SH-SY5Y (cell line): ENCODE data around the gene FSTL5.

Experiments
- GATA2 ChIP-seq: IDR thresholded peaks from 2 replicates; pipeline ENCODE4 v1.6.1; 2011; ENCODE audit warnings: mild to moderate bottlenecking, low read depth, low read length
- GATA3 ChIP-seq: IDR thresholded peaks from 2 replicates; pipeline ENCODE4 v1.6.1; 2011; ENCODE audit warnings: low read depth, mild to moderate bottlenecking, low read length, moderate library complexity

GRCh38 chr4:161714022-161714751, 449.6 kb downstream of the FSTL5 start:
- TF ChIP-seq GATA2 (no peak), GATA3 (no peak)
